OCI-LY7 (cell line): Measurements from ENCODE around the gene FBXO17. TPM values are rescaled to one million over a fixed set of nuclear protein-coding genes. Genes with fewer than 3 reads are reported as not detected.

Experiments
- BruUV-seq: library from RNA; stranded (reverse); fragments of 400-500 nt; replicated peaks from 2 replicates; lab custom pipeline; 2021; lab: Mats Ljungman, UMichigan
- CTCF ChIA-PET: fragments of 300-600 bp; sonication (Branson Sonifier 250); formaldehyde crosslinking; loops from one replicate; lab custom pipeline; 2022; ENCODE audit warnings: antibody characterized with exemption; ENCODE audit not compliant: unreplicated experiment; lab: Charles Lee
- POLR2A ChIA-PET: fragments of 300-600 bp; sonication (Branson Sonifier 250); formaldehyde crosslinking; loops from one replicate; lab custom pipeline; 2022; ENCODE audit warnings: antibody characterized with exemption; lab: Charles Lee
- DNase-seq: peaks from one replicate; pipeline ENCODE4 v3.0.0-alpha.2; 2015; ENCODE audit warnings: low spot score
- H2AFZ ChIP-seq: fragments of 200-600 bp; sonication (generic), shearing (Covaris generic); 2 replicates; pipeline ENCODE4 v1.6.1; 2014; ENCODE audit warnings: mild to moderate bottlenecking, antibody characterized with exemption, low read length, moderate library complexity
- H3K27ac ChIP-seq: fragments of 200-600 bp; sonication (generic); 2 replicates; pipeline ENCODE4 v1.5.1; 2014; ENCODE audit warnings: mixed run types, low read depth, mild to moderate bottlenecking, moderate library complexity, low read length, inconsistent platforms; ENCODE audit not compliant: poor library complexity, severe bottlenecking
- H3K36me3 ChIP-seq: fragments of 200-600 bp; sonication (generic); 2 replicates; pipeline ENCODE4 v1.6.1; 2014; ENCODE audit warnings: mild to moderate bottlenecking, antibody characterized with exemption, low read length, moderate library complexity, mixed read lengths; ENCODE audit not compliant: insufficient read depth
- H3K4me1 ChIP-seq: fragments of 200-600 bp; sonication (generic); 2 replicates; pipeline ENCODE4 v1.5.1; 2014; ENCODE audit warnings: mild to moderate bottlenecking, low read length; ENCODE audit not compliant: insufficient read depth, poor library complexity, severe bottlenecking
- H3K4me2 ChIP-seq: fragments of 200-600 bp; sonication (generic); 2 replicates; pipeline ENCODE4 v1.6.1; 2014; ENCODE audit warnings: mild to moderate bottlenecking, low read length
- H3K4me3 ChIP-seq: fragments of 200-600 bp; sonication (generic); 2 replicates; pipeline ENCODE4 v1.5.1; 2014; ENCODE audit warnings: mild to moderate bottlenecking, low read depth, low read length; ENCODE audit not compliant: poor library complexity, severe bottlenecking
- H3K79me2 ChIP-seq: fragments of 200-600 bp; sonication (generic); 2 replicates; pipeline ENCODE4 v1.6.1; 2016; ENCODE audit warnings: low read depth, mild to moderate bottlenecking, low read length, moderate library complexity, mixed read lengths; ENCODE audit not compliant: insufficient read depth
- H3K9me2 ChIP-seq: fragments of 200-600 bp; sonication (generic); 2 replicates; pipeline ENCODE4 v1.6.1; 2016; ENCODE audit warnings: mild to moderate bottlenecking, low read length, mixed read lengths; ENCODE audit not compliant: insufficient read depth
- H3K9me3 ChIP-seq: fragments of 200-600 bp; sonication (generic); 2 replicates; pipeline ENCODE4 v1.6.1; 2014; ENCODE audit warnings: mild to moderate bottlenecking, mixed run types, low read length, mixed read lengths
- H4K20me1 ChIP-seq: fragments of 200-600 bp; sonication (generic); 2 replicates; pipeline ENCODE4 v1.6.1; 2014; ENCODE audit warnings: mild to moderate bottlenecking, antibody characterized with exemption, low read length, moderate library complexity, mixed read lengths; ENCODE audit not compliant: insufficient read depth
- CTCF ChIP-seq: fragments of 200-600 bp; sonication (generic); conservative IDR thresholded peaks from 2 replicates; pipeline ENCODE4 v1.5.1; 2014; ENCODE audit warnings: mild to moderate bottlenecking, antibody characterized with exemption, low read length, moderate library complexity, mixed read lengths
- EZH2phosphoT487 ChIP-seq: fragments of 200-600 bp; sonication (generic); IDR thresholded peaks from 2 replicates; pipeline ENCODE4 v1.6.1; 2018; ENCODE audit warnings: low read depth, borderline replicate concordance, mild to moderate bottlenecking, mixed run types, antibody characterized with exemption, low read length, moderate library complexity, mixed read lengths
- intact Hi-C: fragments of 100-400 bp; cut with micrococcal nuclease; formaldehyde crosslinking; loops from one replicate; pipeline ENCODE4 v1.10.0; 2022; ENCODE audit not compliant: unreplicated experiment
- total RNA-seq, 2 experiments: library from RNA; depleted of rRNA in 1 of 2; stranded (reverse); fragments of >200 nt in 1 of 2; shearing (Covaris generic) in 1 of 2; gene quantifications; 2 replicates each; pipeline ENCODE4 v1.2.3, GENCODE V29; 2014 to 2022

The FBXO17 gene
- total RNA-seq, 2 experiments from 2014 or later: not detected

GRCh38 chr19:39007096-39007495 is 31.6 kb upstream of the FBXO17 start:
- Histone ChIP-seq H2AFZ (no peak overlapping the region), H3K4me3 (no peak overlapping the region), H3K9me2 (no peaks in the 10 kb centered on the region), H3K4me2 (no peak overlapping the region), H3K9me3 (no peaks in the 10 kb centered on the region), H3K36me3 (no peaks in the 10 kb centered on the region), H3K4me1 (no peaks in the 10 kb centered on the region), H3K27ac (no peak overlapping the region), H4K20me1 (no peaks in the 10 kb centered on the region), H3K79me2 (no peaks in the 10 kb centered on the region)
- BruUV-seq: no TSS peak
- ChIA-PET POLR2A (interaction anchor here (0.7 kb wide), 1 partner anchor 316 kb away, joined by 3 read pairs; no protein-coding TSS in a partner anchor), CTCF (no interaction called here)
- intact Hi-C loops: no loop called here
- DNase-seq: no peak
- no peak for TF ChIP-seq CTCF
- no peak for TF ChIP-seq EZH2phosphoT487

- Histone ChIP-seq H3K9me2 (no peaks in the 10 kb centered on the region), H3K27ac (no peak overlapping the region), H3K4me2 (no peak overlapping the region), H3K4me1 (no peaks in the 10 kb centered on the region), H3K4me3 (no peak overlapping the region), H2AFZ (no peak overlapping the region), H4K20me1 (no peaks in the 10 kb centered on the region), H3K9me3 (no peaks in the 10 kb centered on the region), H3K79me2 (no peaks in the 10 kb centered on the region), H3K36me3 (no peaks in the 10 kb centered on the region)
- TF ChIP-seq EZH2phosphoT487: no peak
- TF ChIP-seq CTCF: no peak
- intact Hi-C loops: no loop called here
- POLR2A ChIA-PET: no interaction called here
- BruUV-seq: no TSS peak
- CTCF ChIA-PET: no interaction called here
- DNase-seq: no peak
Observed at GRCh38 chr19:39004403-39004802, 28.9 kb upstream of the FBXO17 start.

- no peak overlapping the region for H3K4me2 ChIP-seq
- H3K9me3 ChIP-seq: no peaks in the 10 kb centered on the region
- no peaks in the 10 kb centered on the region for H3K9me2 ChIP-seq
- no peaks in the 10 kb centered on the region for H4K20me1 ChIP-seq
- no peaks in the 10 kb centered on the region for H3K79me2 ChIP-seq
- no peak overlapping the region for H3K4me3 ChIP-seq
- no peaks in the 10 kb centered on the region for H3K4me1 ChIP-seq
- no peak overlapping the region for H2AFZ ChIP-seq
- TF ChIP-seq CTCF (no peak), EZH2phosphoT487 (no peak)
- H3K27ac ChIP-seq: no peak overlapping the region
- BruUV-seq: no TSS peak
- ChIA-PET CTCF (no interaction called here), POLR2A (no interaction called here)
- no peaks in the 10 kb centered on the region for H3K36me3 ChIP-seq
- intact Hi-C loops: no loop called here
- no peak for DNase-seq
Observed at GRCh38 chr19:39003796-39004195, 28.3 kb upstream of the FBXO17 start.
